Loucy (cell line): ENCODE measurements around the gene DIP2B.

Experiments used
- H2AFZ ChIP-seq: fragments of 200-600 bp; sonication (generic); 2 replicates; pipeline ENCODE4 v1.6.0; 2016; ENCODE audit warnings: antibody characterized with exemption, mild to moderate bottlenecking, low read length, moderate library complexity
- H3F3A ChIP-seq: fragments of 200-600 bp; 2 replicates; pipeline ENCODE4 v1.6.0; 2016; ENCODE audit warnings: antibody characterized with exemption, low read depth, mild to moderate bottlenecking
- H3K27me3 ChIP-seq: fragments of 200-600 bp; sonication (generic); 2 replicates; pipeline ENCODE4 v1.6.1; 2014; ENCODE audit warnings: low read length, mild to moderate bottlenecking; ENCODE audit not compliant: insufficient read depth, poor library complexity, severe bottlenecking
- H3K36me3 ChIP-seq: fragments of 200-600 bp; sonication (generic); 2 replicates; pipeline ENCODE4 v1.6.1; 2016; ENCODE audit warnings: low read length; ENCODE audit not compliant: insufficient read depth
- H3K4me1 ChIP-seq: fragments of 200-600 bp; sonication (generic); 2 replicates; pipeline ENCODE4 v1.5.1; 2014; ENCODE audit warnings: low read length, mild to moderate bottlenecking; ENCODE audit not compliant: insufficient read depth, poor library complexity, severe bottlenecking
- H3K4me2 ChIP-seq: fragments of 200-600 bp; sonication (generic); 2 replicates; pipeline ENCODE4 v1.6.0; 2014; ENCODE audit warnings: antibody characterized with exemption, low read length, low read depth, mild to moderate bottlenecking; ENCODE audit not compliant: poor library complexity, severe bottlenecking
- H3K4me3 ChIP-seq: fragments of 200-600 bp; sonication (generic); 2 replicates; pipeline ENCODE4 v1.5.1; 2014; ENCODE audit warnings: low read length, mild to moderate bottlenecking, mixed read lengths; ENCODE audit not compliant: poor library complexity, severe bottlenecking
- H3K79me2 ChIP-seq: fragments of 200-600 bp; sonication (generic); 2 replicates; pipeline ENCODE4 v1.6.1; 2014; ENCODE audit warnings: low read length; ENCODE audit not compliant: insufficient read depth
- H3K9ac ChIP-seq: fragments of 200-600 bp; sonication (generic); 2 replicates; pipeline ENCODE4 v1.6.0; 2014; ENCODE audit warnings: mild to moderate bottlenecking, low read depth, low read length, moderate library complexity; ENCODE audit not compliant: poor library complexity, severe bottlenecking
- H3K9me2 ChIP-seq: fragments of 200-600 bp; sonication (generic); replicated peaks from 2 replicates; pipeline ENCODE4 v1.6.1; 2016; ENCODE audit warnings: low read depth, low read length, mixed read lengths
- H3K9me3 ChIP-seq: fragments of 200-600 bp; sonication (generic); 2 replicates; pipeline ENCODE4 v1.6.1; 2014; ENCODE audit warnings: mild to moderate bottlenecking, antibody characterized with exemption, low read length, low read depth; ENCODE audit not compliant: insufficient read depth
- H4K20me1 ChIP-seq: fragments of 200-600 bp; sonication (generic); 2 replicates; pipeline ENCODE4 v1.6.0; 2014; ENCODE audit warnings: antibody characterized with exemption, low read length, mild to moderate bottlenecking; ENCODE audit not compliant: insufficient read depth, poor library complexity, severe bottlenecking
- EZH2phosphoT487 ChIP-seq: fragments of 200-600 bp; IDR thresholded peaks from 2 replicates; pipeline ENCODE4 v1.6.1; 2018; ENCODE audit warnings: antibody characterized with exemption, mild to moderate bottlenecking, moderate library complexity, borderline replicate concordance
- TF ChIP-seq, protein P1 (sequence below): fragments of 200-600 bp; sonication (generic); conservative IDR thresholded peaks from 2 replicates; pipeline ENCODE4 v1.5.1; 2014; ENCODE audit warnings: mild to moderate bottlenecking, antibody characterized with exemption, low read length

The DIP2B gene

DNA sequence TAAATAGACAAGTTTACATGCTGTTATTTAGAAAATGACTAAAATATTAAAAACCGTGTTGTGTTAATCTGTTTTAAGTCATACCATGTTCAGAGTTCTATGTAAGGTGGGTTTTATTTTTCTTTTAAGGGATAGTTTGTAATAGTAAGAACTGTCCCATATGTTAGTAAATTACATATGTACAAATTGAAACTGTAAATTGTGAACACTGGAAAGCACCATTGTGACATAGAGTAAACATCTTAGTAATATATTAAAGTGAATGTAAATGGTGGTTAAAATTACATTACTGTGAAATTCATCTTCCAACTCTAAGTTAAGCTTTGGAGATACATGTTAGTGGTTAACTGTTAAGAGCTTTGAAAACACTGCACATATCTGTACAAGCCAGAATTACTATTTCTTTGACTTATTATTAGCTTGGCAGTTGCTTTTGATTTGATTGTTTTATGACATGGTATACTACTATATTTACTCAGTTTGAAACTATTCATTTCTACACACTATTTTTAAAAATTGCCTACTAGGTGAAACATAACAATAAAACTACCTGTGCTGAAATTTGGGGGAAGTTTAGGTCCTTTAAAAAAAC lies 27.4 kb upstream of the DIP2B start:
- H3K9ac ChIP-seq = no peak overlapping the region
- peaks cover 47% of the 10 kb centered on the region for H3K36me3 ChIP-seq
- H3K79me2 ChIP-seq = no peaks in the 10 kb centered on the region
- TF ChIP-seq EZH2phosphoT487 = no peak
- TF ChIP-seq, protein P1, sequence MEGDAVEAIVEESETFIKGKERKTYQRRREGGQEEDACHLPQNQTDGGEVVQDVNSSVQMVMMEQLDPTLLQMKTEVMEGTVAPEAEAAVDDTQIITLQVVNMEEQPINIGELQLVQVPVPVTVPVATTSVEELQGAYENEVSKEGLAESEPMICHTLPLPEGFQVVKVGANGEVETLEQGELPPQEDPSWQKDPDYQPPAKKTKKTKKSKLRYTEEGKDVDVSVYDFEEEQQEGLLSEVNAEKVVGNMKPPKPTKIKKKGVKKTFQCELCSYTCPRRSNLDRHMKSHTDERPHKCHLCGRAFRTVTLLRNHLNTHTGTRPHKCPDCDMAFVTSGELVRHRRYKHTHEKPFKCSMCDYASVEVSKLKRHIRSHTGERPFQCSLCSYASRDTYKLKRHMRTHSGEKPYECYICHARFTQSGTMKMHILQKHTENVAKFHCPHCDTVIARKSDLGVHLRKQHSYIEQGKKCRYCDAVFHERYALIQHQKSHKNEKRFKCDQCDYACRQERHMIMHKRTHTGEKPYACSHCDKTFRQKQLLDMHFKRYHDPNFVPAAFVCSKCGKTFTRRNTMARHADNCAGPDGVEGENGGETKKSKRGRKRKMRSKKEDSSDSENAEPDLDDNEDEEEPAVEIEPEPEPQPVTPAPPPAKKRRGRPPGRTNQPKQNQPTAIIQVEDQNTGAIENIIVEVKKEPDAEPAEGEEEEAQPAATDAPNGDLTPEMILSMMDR = no peak
- no peaks in the 10 kb centered on the region for H3K9me3 ChIP-seq
- H4K20me1 ChIP-seq = no peaks in the 10 kb centered on the region
- no peaks in the 10 kb centered on the region for H3K27me3 ChIP-seq
- H3K9me2 ChIP-seq = no peaks in the 10 kb centered on the region
- no peaks in the 10 kb centered on the region for H3F3A ChIP-seq
- no peak overlapping the region for H3K4me3 ChIP-seq
- H2AFZ ChIP-seq = no peak overlapping the region
- no peaks in the 10 kb centered on the region for H3K4me1 ChIP-seq
- H3K4me2 ChIP-seq = no peak overlapping the region

DNA sequence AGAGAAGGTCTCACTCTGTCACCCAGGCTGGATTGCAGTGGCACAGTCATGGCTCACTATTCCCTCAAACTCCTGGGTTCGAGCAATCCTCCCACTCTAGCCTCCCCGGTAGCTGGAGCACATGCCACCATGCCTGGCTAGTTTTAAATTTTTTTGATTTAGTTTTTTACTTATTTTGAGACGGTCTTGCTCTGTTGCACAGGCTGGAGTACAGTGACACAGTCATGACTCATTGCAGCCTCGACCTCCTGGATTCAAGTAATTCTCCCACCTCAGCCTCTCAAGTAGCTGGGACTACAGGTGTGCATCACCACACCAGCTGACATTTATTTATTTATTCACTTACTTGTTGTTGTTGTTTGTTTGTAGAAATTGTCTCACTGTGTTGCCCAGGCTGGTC lies 22.2 kb upstream of the DIP2B start:
- no peaks in the 10 kb centered on the region for H3K27me3 ChIP-seq
- H3K36me3 ChIP-seq = 0 out of 2 replicates have a peak, but pooled peaks cover 3% of the 10 kb centered on the region
- H3K4me3 ChIP-seq = no peak overlapping the region
- no peaks in the 10 kb centered on the region for H3K9me3 ChIP-seq
- H2AFZ ChIP-seq = no peak overlapping the region
- no peaks in the 10 kb centered on the region for H3K79me2 ChIP-seq
- no peaks in the 10 kb centered on the region for H3K9me2 ChIP-seq
- H3K9ac ChIP-seq = no peak overlapping the region
- H3F3A ChIP-seq = no peaks in the 10 kb centered on the region
- H3K4me1 ChIP-seq = no peaks in the 10 kb centered on the region
- H3K4me2 ChIP-seq = no peak overlapping the region
- no peak for TF ChIP-seq EZH2phosphoT487
- TF ChIP-seq, protein P1 = no peak
- no peaks in the 10 kb centered on the region for H4K20me1 ChIP-seq

DNA sequence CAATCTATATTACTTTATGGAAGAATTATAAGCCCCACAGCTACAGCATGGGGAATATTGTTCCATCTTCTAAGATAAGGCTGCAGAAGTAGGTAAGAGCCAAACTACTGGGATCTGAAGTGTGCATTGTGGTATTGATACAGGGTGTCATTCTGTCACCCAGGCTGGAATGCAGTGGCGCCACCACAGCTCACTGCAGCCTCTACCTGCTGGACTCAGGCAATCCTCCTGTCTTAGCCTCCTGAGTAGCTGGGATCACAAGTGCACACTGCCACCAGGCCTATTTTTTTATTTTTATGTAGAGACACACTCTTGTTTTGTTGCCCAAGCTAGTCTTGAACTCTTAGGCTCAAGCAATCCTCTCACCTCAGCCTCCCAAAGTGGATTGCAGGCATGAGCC lies 21.3 kb upstream of the DIP2B start:
- no peaks in the 10 kb centered on the region for H4K20me1 ChIP-seq
- no peaks in the 10 kb centered on the region for H3K79me2 ChIP-seq
- H2AFZ ChIP-seq = no peak overlapping the region
- no peak overlapping the region for H3K4me3 ChIP-seq
- no peaks in the 10 kb centered on the region for H3K27me3 ChIP-seq
- no peak overlapping the region for H3K4me2 ChIP-seq
- H3K9me3 ChIP-seq = no peaks in the 10 kb centered on the region
- H3K9ac ChIP-seq = no peak overlapping the region
- TF ChIP-seq EZH2phosphoT487 = no peak
- TF ChIP-seq, protein P1 = no peak
- no peaks in the 10 kb centered on the region for H3F3A ChIP-seq
- H3K9me2 ChIP-seq = no peaks in the 10 kb centered on the region
- no peaks in the 10 kb centered on the region for H3K36me3 ChIP-seq
- H3K4me1 ChIP-seq = no peaks in the 10 kb centered on the region
